HG02943 (cell line): ENCODE measurements around the gene SMARCE1.

Experiments
- ATAC-seq: cut with Tn5 transposase; IDR thresholded peaks from one replicate; pipeline ENCODE4 v1.9.1; 2021; ENCODE audit warnings: mild to moderate bottlenecking, low read depth, moderate library complexity; ENCODE audit not compliant: unreplicated experiment

The SMARCE1 gene

DNA sequence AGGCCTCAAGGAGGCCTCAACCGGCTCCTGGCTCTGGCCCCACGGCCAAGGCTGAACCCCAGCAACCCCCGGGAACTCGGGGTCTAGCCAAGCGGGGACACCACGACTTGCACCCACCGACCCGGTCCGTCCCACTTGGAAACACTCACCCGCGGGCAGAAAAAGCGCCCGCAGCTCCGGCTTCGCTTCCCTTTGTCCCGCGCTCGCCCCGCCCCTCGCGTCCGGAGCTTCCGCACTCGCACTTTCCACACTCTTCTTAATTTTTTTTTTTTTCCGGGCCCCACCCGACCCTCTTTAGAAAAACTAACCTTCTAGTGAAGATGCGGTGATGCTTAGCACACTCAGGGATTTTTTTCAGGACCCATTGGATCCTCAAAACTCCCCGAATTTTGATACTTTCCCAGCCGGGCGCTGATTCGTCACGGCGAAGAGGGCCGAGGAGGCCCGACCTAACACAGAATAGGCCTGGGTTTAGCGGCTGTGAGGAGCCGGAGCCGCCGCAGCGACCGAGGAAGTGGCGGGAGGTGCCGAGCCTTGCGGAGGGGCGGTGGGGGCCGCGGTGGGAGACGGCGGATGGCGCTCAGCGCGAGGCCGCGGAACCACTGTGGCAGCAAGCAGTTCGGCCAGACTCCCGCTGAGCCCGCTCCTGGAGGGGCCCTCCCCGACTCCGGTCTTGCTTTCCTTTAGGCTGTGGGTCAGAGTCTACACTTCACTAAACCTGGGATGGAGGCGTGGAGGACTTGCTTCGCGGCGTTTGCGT, at the start of gene SMARCE1:
TSS of gene SMARCE1 (minus strand) at position 195 of the 760 bp plus-strand sequence. CDS start 2,016 bp downstream, outside the sequence.
- ATAC-seq: peak; percentile 60

DNA sequence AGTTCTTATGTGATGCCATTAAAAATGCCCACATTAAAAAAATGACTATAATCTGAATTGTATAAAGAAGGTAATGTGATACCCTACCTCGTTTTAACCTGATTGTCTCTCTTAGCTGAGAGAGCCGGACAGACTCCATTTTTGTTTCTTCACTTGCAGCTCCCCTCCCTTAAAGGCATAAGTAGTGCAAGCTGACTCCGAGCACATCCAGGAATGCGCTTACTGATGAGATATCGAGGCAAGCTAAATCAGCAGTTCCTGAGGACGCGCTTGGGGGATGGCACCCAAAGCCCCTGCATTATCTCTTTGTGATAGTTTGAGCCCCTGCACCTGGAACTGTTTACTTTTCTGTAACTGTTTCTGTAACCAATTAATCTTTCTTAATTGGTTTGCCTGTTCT, 49.7 kb upstream of the SMARCE1 start:
- ATAC-seq: no peak

DNA sequence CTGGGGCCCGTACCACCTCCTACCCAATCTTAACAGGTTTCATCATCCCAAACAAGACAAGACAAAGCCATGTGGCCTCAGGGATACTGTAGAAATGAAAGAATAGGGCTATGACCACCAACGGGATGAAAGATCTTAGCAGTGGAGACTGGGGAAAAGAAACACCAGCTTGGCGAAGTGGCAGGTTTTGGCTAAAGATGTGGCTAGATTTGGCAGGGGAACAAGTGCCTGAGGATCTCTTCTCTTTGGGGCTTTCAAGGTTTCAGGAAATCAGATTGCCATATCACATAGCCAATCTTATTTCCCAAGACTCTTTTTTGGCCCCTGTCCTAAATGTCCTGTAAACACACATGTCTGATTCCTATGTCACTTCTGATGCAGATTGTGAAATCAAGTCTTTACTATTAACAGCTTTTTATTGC, 49.0 kb upstream of the SMARCE1 start:
- ATAC-seq: no peak

DNA sequence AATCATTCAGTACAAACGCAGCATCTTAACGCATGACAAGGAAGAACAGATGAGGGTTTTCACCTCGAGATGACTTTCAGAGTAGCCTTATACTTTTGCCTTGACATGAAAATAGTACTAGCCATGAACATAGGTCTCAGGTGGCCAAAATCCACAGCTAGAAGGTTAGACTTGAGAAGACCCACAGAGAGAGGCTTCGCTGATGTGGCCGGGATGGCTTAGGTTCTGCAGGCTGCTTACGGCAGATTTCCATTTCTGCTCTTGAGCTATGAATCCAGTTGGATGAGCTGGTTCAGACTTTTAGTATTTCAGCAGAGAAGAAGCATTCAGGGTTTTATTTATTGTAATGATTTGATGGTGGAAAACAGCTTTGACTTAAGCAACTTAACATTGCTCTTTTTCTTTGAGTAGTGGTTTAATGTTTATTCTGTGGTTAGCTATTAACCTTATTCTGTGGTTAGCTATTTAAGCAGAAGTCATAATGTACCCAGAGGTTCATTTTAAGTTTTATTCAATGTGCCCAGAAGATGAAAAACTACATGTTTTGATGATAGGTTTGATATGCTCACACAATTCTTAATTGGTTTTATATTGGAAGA, 48.4 kb upstream of the SMARCE1 start:
- no peak for ATAC-seq

DNA sequence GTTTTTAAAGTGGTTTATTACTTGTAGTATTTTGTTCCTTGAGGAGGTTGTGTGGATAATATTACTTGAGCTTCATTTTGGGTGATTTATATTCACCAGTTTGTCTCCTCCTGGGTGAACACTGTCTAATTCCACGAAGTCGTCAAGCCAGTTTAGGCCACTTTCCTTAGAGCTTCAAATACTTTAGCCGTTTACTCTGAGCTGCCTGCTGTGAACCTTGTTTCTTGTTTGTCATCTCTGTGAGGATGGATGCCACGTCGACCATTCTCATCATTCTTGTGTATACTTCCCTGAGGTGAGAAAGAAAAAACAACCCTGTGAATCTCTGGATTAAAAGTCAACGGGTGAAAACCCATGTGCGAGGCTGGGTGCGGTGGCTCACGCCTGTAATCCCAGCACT, 47.0 kb upstream of the SMARCE1 start:
- no peak for ATAC-seq

DNA sequence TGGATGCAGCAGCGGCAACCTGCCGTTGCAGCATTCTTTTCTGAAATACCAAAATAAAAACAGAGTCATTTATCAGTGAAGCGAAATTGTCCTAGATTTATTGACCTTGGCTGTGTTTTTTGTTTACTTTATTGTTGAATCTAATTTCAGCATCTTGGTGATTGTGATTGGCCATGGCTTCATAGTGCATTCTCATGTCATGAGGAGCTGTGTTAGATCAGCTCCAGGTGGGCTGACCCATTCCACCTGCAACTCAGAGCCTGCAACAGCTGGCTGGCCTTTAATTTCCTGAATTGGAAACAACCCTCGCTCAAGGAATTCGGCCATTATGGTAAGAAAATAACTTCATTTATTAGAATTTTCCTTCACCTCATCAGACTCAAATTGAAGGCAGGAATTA, 39.5 kb upstream of the SMARCE1 start:
- ATAC-seq: no peak

DNA sequence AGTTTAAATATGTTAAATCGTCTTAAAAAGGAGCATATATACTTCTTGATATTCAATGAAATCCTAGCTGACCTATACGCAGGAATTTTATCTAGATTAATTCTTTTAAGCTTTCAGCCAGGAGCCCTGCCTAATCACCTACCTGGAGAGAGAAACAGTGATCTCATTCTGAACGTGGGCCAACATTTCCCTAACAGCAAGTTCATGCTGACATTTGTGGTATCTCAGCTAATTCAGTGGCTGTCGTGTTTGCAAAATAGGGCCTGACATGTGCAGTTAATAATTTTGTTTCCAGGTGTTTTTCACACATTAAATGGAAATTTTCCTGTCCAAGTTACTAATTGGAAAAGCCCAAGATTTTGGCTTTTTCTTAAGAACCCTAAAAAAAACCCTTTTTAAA, 38.6 kb upstream of the SMARCE1 start:
- no peak for ATAC-seq

DNA sequence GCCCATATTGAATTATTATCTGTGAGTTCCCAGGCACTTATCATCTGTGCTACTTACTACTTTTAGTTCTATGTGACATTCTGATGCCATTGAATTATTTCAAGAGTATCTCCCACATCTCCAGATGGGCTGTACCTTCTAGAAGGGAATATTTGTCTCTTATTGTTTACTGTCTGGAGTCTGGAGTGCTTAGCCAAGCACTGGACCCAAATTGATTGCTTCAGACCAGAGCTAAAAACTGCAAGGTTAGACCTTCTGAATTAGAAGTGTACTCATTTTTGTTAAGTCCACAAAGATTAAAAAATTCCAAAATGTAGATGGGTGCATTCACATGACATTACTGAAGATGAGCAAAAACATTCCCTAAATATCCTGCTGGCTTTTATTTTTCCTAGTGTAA, 33.4 kb upstream of the SMARCE1 start:
- no peak for ATAC-seq

DNA sequence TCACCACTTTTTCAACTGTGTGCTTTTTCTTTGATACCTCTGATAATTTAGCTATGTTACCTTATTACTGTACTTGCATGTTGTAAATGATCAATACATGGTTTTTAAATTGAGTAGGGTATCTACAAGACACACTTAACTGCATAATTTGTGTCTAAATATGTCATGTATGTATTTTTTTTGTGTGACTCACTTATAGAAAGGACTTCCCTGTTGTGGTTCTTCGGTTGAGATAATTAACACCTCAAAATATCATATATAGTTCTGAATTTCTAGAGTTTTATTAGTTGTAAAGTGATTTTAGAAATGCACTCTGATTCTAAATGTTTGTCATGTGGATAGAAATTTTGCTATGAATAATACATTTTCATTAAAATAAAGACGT, 31.9 kb upstream of the SMARCE1 start:
- ATAC-seq: no peak

DNA sequence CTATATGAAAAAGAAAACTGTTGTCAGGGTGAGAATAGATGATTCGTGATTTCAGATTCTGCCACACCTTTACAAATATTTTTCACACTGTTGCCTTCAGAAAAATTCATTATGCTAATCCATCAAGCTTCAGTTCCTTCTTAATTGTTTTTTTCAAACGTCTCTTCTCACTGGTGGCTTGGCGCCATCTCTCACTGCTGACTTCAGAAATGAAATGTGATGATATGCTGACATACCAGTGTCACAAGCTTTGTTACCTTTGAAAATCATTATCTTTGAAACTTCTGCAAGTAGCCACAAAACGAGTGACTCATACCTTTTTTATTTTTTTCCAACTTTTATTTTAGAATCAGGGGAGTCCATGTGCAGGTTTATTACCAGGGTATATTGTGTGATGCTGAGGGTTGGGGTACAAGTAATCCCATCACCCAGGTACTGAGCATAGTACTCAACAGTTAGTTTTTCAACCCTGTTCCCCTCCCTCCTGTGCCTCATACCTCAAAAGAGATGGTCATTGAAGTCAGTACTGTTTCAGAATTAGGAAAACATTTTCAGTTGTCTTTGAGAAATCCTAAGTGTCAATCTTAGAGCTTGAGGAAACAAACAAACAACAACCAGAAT, 31.4 kb upstream of the SMARCE1 start:
- no peak for ATAC-seq

DNA sequence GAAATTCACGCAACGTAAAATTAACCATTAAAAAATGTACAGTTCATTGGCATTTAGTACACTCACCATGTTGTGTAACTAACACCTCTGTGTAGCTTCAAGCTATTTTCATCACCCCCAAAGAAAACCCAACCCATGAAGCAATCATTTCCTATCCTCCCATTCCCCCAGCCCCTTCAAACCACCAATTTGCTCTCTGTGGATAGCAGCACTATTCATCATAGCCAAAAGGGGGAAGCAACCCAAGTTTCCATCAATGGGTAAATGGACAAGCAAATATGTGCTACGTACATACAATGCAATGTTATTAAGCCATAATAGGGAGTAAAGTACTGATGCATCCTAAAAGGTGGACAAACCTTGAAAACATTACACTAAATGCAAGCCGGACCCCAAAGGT, 28.3 kb upstream of the SMARCE1 start:
- ATAC-seq: no peak

DNA sequence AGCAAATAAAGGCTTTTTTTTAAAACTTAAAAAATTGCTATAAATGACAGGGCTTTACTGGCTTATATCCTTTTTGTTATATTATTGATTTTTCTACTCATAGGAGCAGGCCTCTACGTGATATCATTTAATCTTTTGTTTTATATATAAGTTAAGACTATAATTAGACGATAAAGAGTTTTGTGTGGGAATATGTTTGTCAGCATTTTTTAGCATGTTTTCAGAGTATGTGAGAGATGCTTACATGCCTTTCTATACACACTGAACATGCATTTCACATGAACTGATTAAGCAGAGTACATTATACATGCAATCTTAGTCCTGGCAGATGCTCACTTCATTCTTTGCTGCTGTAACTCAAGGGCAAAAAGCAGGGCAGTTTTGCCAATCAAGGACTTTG, 25.0 kb upstream of the SMARCE1 start:
- ATAC-seq: no peak

DNA sequence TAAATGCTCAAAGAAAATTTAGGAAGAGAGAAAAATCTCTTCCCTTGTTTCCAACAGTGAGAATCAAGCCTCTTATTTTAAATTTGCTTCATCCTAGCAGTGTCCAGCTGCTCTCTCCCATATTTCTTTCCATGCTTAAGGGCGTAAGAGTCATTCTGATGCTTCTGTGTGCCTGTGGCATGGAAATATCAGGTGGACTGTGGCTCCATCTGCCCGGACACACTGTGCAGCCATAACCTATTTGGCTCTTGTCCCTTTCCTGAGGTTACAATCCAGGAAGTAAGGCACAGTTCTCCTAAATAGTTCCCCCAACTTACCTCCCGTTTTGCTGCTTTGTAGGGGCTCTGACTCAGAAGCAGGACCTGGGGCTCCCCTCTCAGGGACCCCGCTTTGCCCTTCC, 23.7 kb upstream of the SMARCE1 start:
- no peak for ATAC-seq

DNA sequence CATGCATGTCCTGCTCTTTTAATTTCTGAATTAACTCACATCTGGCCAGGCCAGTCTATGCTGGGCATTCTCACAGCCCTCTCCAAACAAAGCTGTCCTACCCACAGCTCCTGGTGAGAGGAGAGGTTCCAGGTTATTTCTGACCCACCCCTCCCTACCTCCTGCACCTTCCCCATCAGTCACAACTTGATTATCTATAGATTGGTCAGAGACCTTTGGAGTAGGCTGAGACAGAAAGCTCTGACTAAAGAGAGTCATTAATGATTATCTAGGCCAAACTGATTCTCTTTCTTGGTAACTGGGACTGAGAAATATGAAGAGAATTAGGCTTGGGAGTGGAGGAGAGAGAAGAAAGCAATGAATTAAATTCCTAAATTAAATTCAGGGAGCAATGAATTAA, 18.7 kb upstream of the SMARCE1 start:
- ATAC-seq: no peak

DNA sequence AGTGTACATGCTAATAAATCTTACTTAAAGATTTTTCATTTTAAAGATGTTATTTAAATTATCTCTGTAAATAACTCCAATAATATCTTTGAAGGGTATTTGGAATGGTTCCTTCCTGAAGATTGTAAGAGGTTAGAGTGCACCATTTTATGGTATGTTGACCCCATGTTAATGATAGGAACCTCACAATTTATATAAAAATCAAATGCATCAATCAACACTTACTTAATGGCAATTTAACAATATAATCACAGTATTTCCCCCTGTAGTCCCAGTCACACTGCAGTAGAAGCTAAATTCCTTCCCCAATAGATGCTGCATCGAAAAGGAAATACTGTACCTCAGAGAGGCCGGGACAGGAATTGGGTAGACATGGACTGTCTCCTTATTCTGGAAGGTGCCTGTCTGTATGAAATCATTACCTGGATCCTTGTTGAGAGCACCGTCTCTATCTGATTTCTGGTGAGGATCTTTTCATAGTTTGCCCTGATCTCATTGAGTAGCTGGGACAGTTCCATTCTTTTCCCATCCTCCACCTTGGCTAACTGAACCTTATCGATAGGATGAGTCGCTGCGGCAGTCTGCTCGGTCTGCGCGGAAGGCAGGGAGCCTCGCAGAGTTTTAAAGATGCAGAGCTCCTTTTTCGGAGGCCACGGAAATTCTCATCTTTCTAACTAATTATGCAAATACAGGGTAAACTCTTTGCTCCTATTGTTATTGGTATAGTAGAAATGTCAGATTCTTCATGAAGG, 17.1 kb upstream of the SMARCE1 start, which contains the start of gene KRT222:
TSS of gene KRT222 (minus strand) at position 596 of the 752 bp plus-strand sequence. CDS start at position 518, 78 bp downstream.
- ATAC-seq: no peak

DNA sequence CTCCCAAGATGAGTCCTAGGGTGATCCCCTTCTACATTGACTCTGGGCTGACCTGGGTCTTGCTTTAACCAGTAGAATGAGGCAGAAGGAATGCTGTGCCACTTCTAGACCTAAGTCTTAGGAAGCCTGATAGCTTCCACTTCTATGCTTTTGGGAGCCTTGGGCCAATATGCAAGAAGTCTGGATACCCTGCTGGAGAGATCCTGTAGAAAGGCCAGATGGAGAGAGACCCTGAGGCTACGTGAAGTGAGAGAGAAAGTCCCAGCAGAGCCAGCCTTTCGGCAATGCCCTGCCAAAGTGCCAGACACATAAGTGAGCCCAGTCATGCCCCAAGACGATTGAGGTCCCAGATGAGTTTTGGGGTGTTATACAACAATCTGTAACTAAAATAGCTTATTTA, 15.6 kb upstream of the SMARCE1 start:
- ATAC-seq: no peak

DNA sequence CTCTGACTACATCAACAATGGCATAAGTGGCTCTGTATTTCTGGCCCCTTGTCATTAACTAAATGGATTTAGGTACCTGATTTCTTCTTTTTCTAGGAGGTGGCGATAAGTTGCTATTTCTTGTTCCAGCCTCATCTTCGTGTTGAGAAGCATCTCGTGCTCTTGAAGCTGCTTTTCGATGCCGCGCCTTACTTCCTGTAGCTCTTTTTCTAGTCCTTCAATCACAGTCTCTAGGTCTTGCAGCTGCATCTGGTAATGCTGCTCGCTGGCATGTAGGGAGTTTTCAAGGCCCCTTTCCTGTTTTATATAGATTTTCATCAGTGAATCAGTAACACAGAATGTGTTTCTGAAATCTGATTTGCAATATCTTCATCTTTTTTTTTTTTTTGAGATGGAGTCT, 12.3 kb upstream of the SMARCE1 start:
- no peak for ATAC-seq

DNA sequence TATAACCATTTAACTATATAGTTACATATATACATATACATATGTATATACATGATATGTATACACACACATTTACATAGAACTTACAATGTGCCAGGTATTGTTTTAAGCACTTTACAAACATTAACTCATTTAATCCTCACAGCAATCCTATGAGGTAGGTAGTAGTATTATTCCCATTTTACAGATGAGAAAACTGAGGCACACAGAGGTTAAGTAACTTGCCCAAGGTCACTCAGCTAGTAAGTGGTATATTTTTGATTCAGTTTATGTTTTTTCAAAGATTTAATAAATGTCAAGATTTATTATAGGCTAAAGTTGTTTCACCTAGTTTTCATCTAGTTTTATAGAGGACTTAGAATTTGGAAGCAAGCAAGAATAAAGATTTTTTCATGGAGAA, 10.8 kb upstream of the SMARCE1 start:
- no peak for ATAC-seq

DNA sequence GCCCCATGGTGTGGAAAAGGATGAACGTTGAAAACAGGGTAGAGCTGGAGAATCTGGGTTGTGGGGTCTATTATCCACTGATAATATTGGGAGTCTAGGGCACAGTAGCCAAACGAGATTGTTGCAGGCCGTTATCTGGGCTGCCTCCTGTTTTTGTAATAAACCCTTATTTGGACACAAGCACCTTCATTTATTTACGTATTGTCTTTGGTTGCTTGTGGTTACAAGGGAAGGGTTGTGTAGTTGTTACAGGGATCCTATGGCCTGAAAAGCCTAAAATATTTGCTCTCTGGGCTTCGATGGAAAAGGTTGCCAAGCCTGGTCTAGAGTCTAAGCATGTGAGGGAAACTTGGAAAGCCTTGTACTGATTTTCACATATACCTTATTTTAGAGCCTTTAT, 4.3 kb upstream of the SMARCE1 start:
- ATAC-seq: no peak

DNA sequence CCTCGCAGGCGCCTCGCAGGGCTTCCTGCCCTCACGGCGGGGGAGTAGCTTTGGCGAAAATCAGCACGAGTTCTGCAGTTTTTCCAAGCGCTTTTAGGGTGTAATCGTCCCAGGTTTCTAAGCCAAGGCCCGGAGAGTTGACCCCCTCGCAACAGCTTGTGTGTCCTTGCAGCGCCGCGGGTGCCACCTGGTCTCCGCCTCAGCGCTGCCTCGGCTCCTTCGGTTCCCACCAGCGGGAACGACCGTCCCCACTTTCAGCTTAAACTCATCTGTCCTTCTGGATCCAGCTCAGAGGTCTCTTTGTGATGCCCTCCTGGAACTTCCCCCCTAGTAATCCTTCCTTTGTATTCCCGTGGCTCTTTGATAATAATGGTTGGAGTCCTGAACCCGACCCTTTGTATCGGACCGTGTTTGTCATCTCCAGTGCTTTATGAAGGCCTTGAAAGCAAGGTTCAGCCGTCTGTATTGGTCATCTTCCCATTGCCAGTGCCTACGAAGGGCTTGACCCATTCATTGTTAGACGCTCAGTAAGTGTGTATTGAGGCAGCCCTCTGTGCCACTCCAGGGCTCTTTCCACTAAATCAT, 858 bp upstream of the SMARCE1 start:
- no peak for ATAC-seq
